ENCODE measurements around the gene LRRC4C. TPM values are rescaled to one million over a fixed set of nuclear protein-coding genes. Genes with fewer than 3 reads are reported as not detected.
"Not testable (repeated sequence)": the region's sequence is repeated elsewhere in the genome, so short reads cannot be mapped to it uniquely, and the experiment has no call there.

Gene LRRC4C
- total RNA-seq, 1 donor from 2014 or later: 1.2 TPM

- Mint-ChIP-seq H3K4me1 (ENCODE audit: unreplicated experiment) (no peaks in the 10 kb centered on the region), H3K9me3 (ENCODE audit: unreplicated experiment) (no peaks in the 10 kb centered on the region), H3K27me3 (ENCODE audit: unreplicated experiment) (no peaks in the 10 kb centered on the region), H3K36me3 (ENCODE audit: low read depth, unreplicated experiment) (no peaks in the 10 kb centered on the region), H3K27ac (ENCODE audit: unreplicated experiment) (no peak overlapping the region), H3K4me3 (ENCODE audit: unreplicated experiment) (no peak overlapping the region)
- no peak for DNase-seq (ENCODE audit: low spot score)
- no peak for TF ChIP-seq CTCF (IDR thresholded peaks at IDR 0.05; ENCODE audit: unreplicated experiment)
These were observed 921.7 kb downstream of the LRRC4C start for GRCh38 chr11:40537734-40538133.

DNA sequence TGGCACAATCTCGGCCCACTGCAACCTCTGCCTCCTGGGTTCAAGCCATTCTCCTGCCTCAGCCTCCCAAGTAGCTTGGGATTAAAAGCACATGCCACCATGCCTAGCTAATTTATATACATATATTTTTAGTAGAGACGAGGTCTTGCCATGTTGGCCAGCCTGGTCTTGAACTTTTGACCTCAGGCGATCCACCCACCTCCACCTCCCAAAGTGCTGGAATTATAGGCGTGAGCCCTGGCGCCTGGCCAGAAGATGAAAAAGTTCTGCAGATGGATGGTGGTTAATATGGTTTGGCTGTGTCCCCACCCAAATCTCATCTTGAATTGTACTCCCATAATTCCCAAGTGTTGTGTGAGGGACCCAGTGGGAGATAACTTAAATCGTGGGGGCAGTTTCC, 937.4 kb downstream of the LRRC4C start:
- H3K36me3 Mint-ChIP-seq (ENCODE audit: low read depth, unreplicated experiment); H3K9me3 Mint-ChIP-seq (ENCODE audit: unreplicated experiment); H3K4me1 Mint-ChIP-seq (ENCODE audit: unreplicated experiment); H3K27ac Mint-ChIP-seq (ENCODE audit: unreplicated experiment); H3K27me3 Mint-ChIP-seq (ENCODE audit: unreplicated experiment); DNase-seq (ENCODE audit: low spot score); H3K4me3 Mint-ChIP-seq (ENCODE audit: unreplicated experiment): not testable (repeated sequence)

DNA sequence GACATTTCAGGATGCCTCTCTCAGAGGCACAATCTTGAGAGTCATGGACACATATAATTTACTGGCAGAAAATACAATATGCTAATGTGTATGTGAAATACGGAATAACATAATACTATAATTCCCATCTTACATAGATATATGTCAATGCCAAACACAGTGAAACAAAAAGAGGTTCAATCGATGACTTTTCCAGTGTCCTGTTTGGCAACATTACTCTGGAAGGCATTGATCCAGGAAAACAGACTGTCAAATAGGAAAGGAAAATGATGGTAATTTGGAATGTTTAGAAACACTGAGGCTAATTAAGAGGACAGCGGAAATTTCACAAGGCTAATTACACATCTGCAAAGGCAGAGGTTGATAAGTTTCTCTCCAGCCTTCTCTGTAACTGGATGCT, 942.3 kb downstream of the LRRC4C start:
- Mint-ChIP-seq H3K27me3 (ENCODE audit: unreplicated experiment) (no peaks in the 10 kb centered on the region), H3K36me3 (ENCODE audit: low read depth, unreplicated experiment) (no peaks in the 10 kb centered on the region), H3K4me1 (ENCODE audit: unreplicated experiment) (no peaks in the 10 kb centered on the region), H3K9me3 (ENCODE audit: unreplicated experiment) (no peaks in the 10 kb centered on the region), H3K4me3 (ENCODE audit: unreplicated experiment) (no peak overlapping the region), H3K27ac (ENCODE audit: unreplicated experiment) (no peak overlapping the region)
- no peak for DNase-seq (ENCODE audit: low spot score)
- TF ChIP-seq CTCF (IDR thresholded peaks at IDR 0.05; ENCODE audit: unreplicated experiment): no peak

- no peak overlapping the region for H3K4me3 Mint-ChIP-seq (ENCODE audit: unreplicated experiment)
- no peaks in the 10 kb centered on the region for H3K9me3 Mint-ChIP-seq (ENCODE audit: unreplicated experiment)
- H3K27ac Mint-ChIP-seq (ENCODE audit: unreplicated experiment): no peak overlapping the region
- DNase-seq (ENCODE audit: low spot score): no peak
- TF ChIP-seq CTCF (IDR thresholded peaks at IDR 0.05; ENCODE audit: unreplicated experiment): no peak
- H3K27me3 Mint-ChIP-seq (ENCODE audit: unreplicated experiment): no peaks in the 10 kb centered on the region
- no peaks in the 10 kb centered on the region for H3K4me1 Mint-ChIP-seq (ENCODE audit: unreplicated experiment)
- H3K36me3 Mint-ChIP-seq (ENCODE audit: low read depth, unreplicated experiment): no peaks in the 10 kb centered on the region
These were observed 945.3 kb downstream of the LRRC4C start for GRCh38 chr11:40514124-40514523.

- Mint-ChIP-seq H3K9me3 (ENCODE audit: unreplicated experiment) (no peaks in the 10 kb centered on the region), H3K27ac (ENCODE audit: unreplicated experiment) (no peak overlapping the region), H3K4me3 (ENCODE audit: unreplicated experiment) (no peak overlapping the region), H3K36me3 (ENCODE audit: low read depth, unreplicated experiment) (no peaks in the 10 kb centered on the region), H3K4me1 (ENCODE audit: unreplicated experiment) (no peaks in the 10 kb centered on the region), H3K27me3 (ENCODE audit: unreplicated experiment) (no peaks in the 10 kb centered on the region)
- TF ChIP-seq CTCF (IDR thresholded peaks at IDR 0.05; ENCODE audit: unreplicated experiment): no peak
- DNase-seq (ENCODE audit: low spot score): no peak
These were observed 946.2 kb downstream of the LRRC4C start for GRCh38 chr11:40513281-40513680.

GRCh38 chr11:40508303-40508702, 951.1 kb downstream of the LRRC4C start:
- DNase-seq (ENCODE audit: low spot score): no peak
- no peaks in the 10 kb centered on the region for H3K36me3 Mint-ChIP-seq (ENCODE audit: low read depth, unreplicated experiment)
- no peak for TF ChIP-seq CTCF (IDR thresholded peaks at IDR 0.05; ENCODE audit: unreplicated experiment)
- H3K27me3 Mint-ChIP-seq (ENCODE audit: unreplicated experiment): no peaks in the 10 kb centered on the region
- no peak overlapping the region for H3K4me3 Mint-ChIP-seq (ENCODE audit: unreplicated experiment)
- no peaks in the 10 kb centered on the region for H3K9me3 Mint-ChIP-seq (ENCODE audit: unreplicated experiment)
- no peak overlapping the region for H3K27ac Mint-ChIP-seq (ENCODE audit: unreplicated experiment)
- H3K4me1 Mint-ChIP-seq (ENCODE audit: unreplicated experiment): no peaks in the 10 kb centered on the region
